Heart left ventricle (tissue), 16 donors: ENCODE measurements around the gene CXADR. TPM values are rescaled to one million over a fixed set of nuclear protein-coding genes. Genes with fewer than 3 reads are reported as not detected.

Experiments
- ATAC-seq, 4 donors: fragments of 200-7000 bp; cut with Tn5 transposase; one replicate each; pipeline ENCODE4 v1.9.1; 2020 to 2022; ENCODE audit warnings: moderate library complexity in 4 of 4, mild to moderate bottlenecking in 3 of 4, moderate number of reproducible peaks in 1 of 4
- DNase-seq, 5 donors: peaks; one replicate each; pipeline ENCODE4 v3.0.0-alpha.2; 2020
- H3K27ac ChIP-seq, 12 donors: fragments of 200-600 bp; sonication (generic) in 4 of 12; one replicate each; pipeline versions ENCODE4 v1.5.0 to v1.8.0; 2016 to 2022; ENCODE audit warnings: mild to moderate bottlenecking in 2 of 12
- H3K27me3 ChIP-seq, 9 donors: fragments of 200-600 bp; sonication (generic) in 2 of 9; one replicate each; pipeline versions ENCODE4 v1.5.1 to v1.8.0; 2016 to 2022; ENCODE audit warnings: mild to moderate bottlenecking in 3 of 9
- H3K36me3 ChIP-seq, 9 donors: fragments of 200-600 bp; sonication (generic) in 2 of 9; one replicate each; pipeline versions ENCODE4 v1.5.0 to v1.8.0; 2018 to 2022; ENCODE audit warnings: mild to moderate bottlenecking in 2 of 9
- H3K4me1 ChIP-seq, 12 donors: fragments of 200-600 bp; sonication (generic) in 4 of 12; one replicate each; pipeline versions ENCODE4 v1.5.0 to v1.8.0; 2016 to 2022; ENCODE audit warnings: mild to moderate bottlenecking in 3 of 12
- H3K4me3 ChIP-seq, 12 donors: fragments of 200-600 bp; sonication (generic) in 4 of 12; one replicate each; pipeline versions ENCODE4 v1.5.0 to v1.8.0; 2017 to 2022; ENCODE audit warnings: mild to moderate bottlenecking in 9 of 12, moderate library complexity in 4 of 12
- H3K9me3 ChIP-seq, 12 donors: fragments of 200-600 bp; sonication (generic) in 4 of 12; one replicate each; pipeline versions ENCODE4 v1.5.0 to v1.8.0; 2016 to 2022; ENCODE audit warnings: mild to moderate bottlenecking in 1 of 12
- CTCF ChIP-seq, 12 donors: fragments of 200-600 bp; sonication (generic) in 4 of 12; IDR thresholded peaks; one replicate each; pipeline versions ENCODE4 v1.5.0 to v1.8.0; 2018 to 2022; ENCODE audit warnings: antibody characterized with exemption in 12 of 12, mild to moderate bottlenecking in 5 of 12
- POLR2A ChIP-seq, 2 donors: fragments of 450-650 bp; IDR thresholded peaks; one replicate each; pipeline ENCODE4 v1.6.1; 2017; ENCODE audit warnings: antibody characterized with exemption in 2 of 2, mild to moderate bottlenecking in 2 of 2, moderate library complexity in 2 of 2
- WGBS, 4 donors: extraction: QIAGEN DNeasy Blood & Tissue Kit in 2 of 4; methylation state at CpG; one replicate each; pipeline versions ENCODE4 v1.1.5 to v1.1.7; 2013 to 2018; 5-methylcytosine and 5-hydroxymethylcytosine counted together
- intact Hi-C, 10 donors: fragments of 100-400 bp; cut with DNase I; formaldehyde crosslinking; loops; one replicate each; pipeline versions ENCODE4 v1.11.1 to v1.14.2; 2022
- polyA plus RNA-seq, 2 donors: library from polyadenylated mRNA; stranded (reverse); fragments of 200-250 nt; gene quantifications; one replicate each; pipeline ENCODE4 v1.2.3, GENCODE V29; 2013
- total RNA-seq, 9 donors: library from RNA; depleted of rRNA in 2 of 9; stranded (reverse); fragments of >200 nt in 2 of 9; fragmentation: NEBNext Ultra II Directional in 3 of 9; extraction: Animal tissue kit (Norgen Biotek cat#: 25700) in 3 of 9; gene quantifications; one replicate each; pipeline versions ENCODE4 v1.1.0 to v1.2.4, GENCODE V29; 2016 to 2023
- donor health status: ischemic (EF 13 %, LVEDD 7.1; RV severe dilation, severe dysfunction).
- donor health status: healthy with polysubstance abuse.
- donor health status: DM: no; HTN: yes; CAD: no.
- donor health status: DM: no; HTN: no; CAD: no.
- donor health status: ischemic (EF 25% LVEDD 6.9; RV normal size, moderate dysfunction).
- donor health status: ischemic (EF 25% LVEDD 5.7; RV mildly dilated, moderate dysfunction).
- donor health status: healthy.
- donor health status: DM: yes; HTN: yes; CAD: no.
- donor health status: ischemic (EF 35%, LVEDD 5.7; RV mildly dilated, moderate dysfunction).
- donor health status: nonischemic (EF 11% LVEDD 7.7; RV severe dilation, severe dysfunction).
- donor health status: DM: yes; HTN: yes; CAD: no.
- donor health status: PGD.
- donor health status: ischemic (EF 29% LVEDD 5.4; RV normal size, mild dysfunction).
- donor health status: nonischemic (EF 23%, LVEDD 6.1; RV moderate dilation, normal function).

Gene CXADR
- total and polyA plus RNA-seq, 11 donors, result 7.5 to 45.1 (median 29.3) TPM

DNA sequence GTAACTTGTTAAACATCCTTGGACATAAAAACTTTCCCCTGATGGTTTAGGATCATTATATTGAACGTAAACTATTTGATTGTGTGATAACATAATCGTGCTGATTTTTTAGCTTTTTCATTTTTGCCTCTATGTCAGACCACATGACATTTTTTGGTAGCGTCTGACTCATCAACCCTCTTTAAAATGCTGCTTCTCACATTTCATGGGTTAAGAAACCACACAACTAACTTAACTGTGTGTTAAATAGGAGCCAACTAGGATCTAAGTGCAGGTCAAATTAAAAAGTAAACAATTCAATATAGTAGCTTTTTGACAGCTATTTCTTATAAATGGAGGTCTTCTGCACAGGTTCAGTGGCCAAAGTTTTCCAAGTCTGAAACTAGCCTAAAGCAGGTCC is 90.0 kb downstream of the CXADR start:
- Histone ChIP-seq H3K27me3 (no peaks in the 10 kb centered on the region), H3K36me3 (peaks cover 0 to 83% (median 68%) of the 10 kb centered on the region in 9 donors)
- no peak for TF ChIP-seq POLR2A (IDR thresholded peaks at IDR 0.05)
- no peak for TF ChIP-seq CTCF (IDR thresholded peaks at IDR 0.05)

DNA sequence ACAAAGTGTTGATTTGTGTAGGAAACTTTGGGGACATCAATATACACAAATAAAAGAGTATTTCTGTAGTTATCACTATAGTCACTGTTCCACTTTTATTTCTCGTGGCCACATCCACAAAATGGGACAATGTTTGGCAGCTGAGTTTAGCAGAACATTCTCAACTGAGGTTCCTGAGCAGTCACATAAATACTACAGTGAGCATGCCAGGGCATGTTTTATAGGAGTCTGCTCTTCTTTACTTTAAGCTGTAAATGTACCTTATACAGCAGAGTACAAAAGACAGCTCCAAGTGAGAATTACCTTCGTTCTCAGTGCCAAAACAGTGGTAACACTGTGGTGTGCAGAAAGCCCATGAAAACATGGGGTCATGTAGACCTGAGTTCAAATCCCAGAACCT is 94.8 kb downstream of the CXADR start:
- intact Hi-C loops, result no loop called here
- H3K36me3 ChIP-seq, result peaks cover 0 to 46% (median 32%) of the 10 kb centered on the region in 9 donors

More for the DNA sequence above, 90.0 kb downstream of the CXADR start:
- 88 to 90% (median 90%) methylated on average over 3 of the region's 3 CpGs for WGBS, 4 donors
- intact Hi-C loops, result no loop called here
- Histone ChIP-seq H3K4me3 (no peak overlapping the region), H3K9me3 (no peaks in the 10 kb centered on the region), H3K4me1 (no peaks in the 10 kb centered on the region), H3K27ac (no peak overlapping the region)
- DNase-seq (no peak), ATAC-seq (no peak)

GRCh38 chr21:17609681-17610080 is 96.8 kb downstream of the CXADR start:
- intact Hi-C loops, result loop anchor here in 3 of 10 donors (5.0 to 10.0 kb wide), 3 partner anchors 205 to 293 kb away; partner anchors contain the start of gene C21orf91 (in 1 of the 3)
- H3K27me3 ChIP-seq, result no peaks in the 10 kb centered on the region
- no peak for ATAC-seq
- TF ChIP-seq CTCF (IDR thresholded peaks at IDR 0.05) (no peak), POLR2A (IDR thresholded peaks at IDR 0.05) (no peak)
- H3K4me1 ChIP-seq, result peaks cover 0 to 13% (median 6%) of the 10 kb centered on the region in 12 donors
- peaks cover 0 to 4% (median 0%) of the 10 kb centered on the region in 12 donors for H3K9me3 ChIP-seq
- no peak for DNase-seq
- H3K27ac ChIP-seq, result no peak overlapping the region
- 90 to 99% (median 97%) methylated on average over 2 of the region's 2 CpGs for WGBS, 4 donors
- H3K4me3 ChIP-seq, result no peak overlapping the region
- peaks cover 0 to 26% (median 12%) of the 10 kb centered on the region in 9 donors for H3K36me3 ChIP-seq

More for the DNA sequence above, 94.8 kb downstream of the CXADR start:
- TF ChIP-seq CTCF (IDR thresholded peaks at IDR 0.05) (no peak), POLR2A (IDR thresholded peaks at IDR 0.05) (no peak)
- H3K27ac ChIP-seq, result no peak overlapping the region
- DNase-seq (no peak), ATAC-seq (no peak)
- no peaks in the 10 kb centered on the region for H3K27me3 ChIP-seq
- 92 to 96% (median 96%) methylated on average over 2 of the region's 2 CpGs for WGBS, 4 donors
- H3K9me3 ChIP-seq, result peaks cover 0 to 4% (median 0%) of the 10 kb centered on the region in 12 donors
- H3K4me1 ChIP-seq, result peaks cover 0 to 12% (median 5%) of the 10 kb centered on the region in 12 donors
- no peak overlapping the region for H3K4me3 ChIP-seq

- Histone ChIP-seq H3K27ac (peak overlapping the region in 8 of 12 donors; percentile 79 to 91 (median 84)), H3K27me3 (no peaks in the 10 kb centered on the region)
- intact Hi-C loops, result loop anchor here in 3 of 10 donors (5.0 to 10.0 kb wide), 3 partner anchors 204 to 291 kb away; partner anchors contain the start of gene C21orf91 (in 1 of the 3)
These were observed 98.1 kb downstream of the CXADR start for GRCh38 chr21:17610911-17611310.

More at GRCh38 chr21:17610911-17611310, 98.1 kb downstream of the CXADR start:
- no peak for TF ChIP-seq CTCF (IDR thresholded peaks at IDR 0.05)
- TF ChIP-seq POLR2A (IDR thresholded peaks at IDR 0.05), result no peak
- WGBS, 4 donors, result 39 to 44% (median 43%) methylated on average over 9 of the region's 9 CpGs
- no peak for DNase-seq
- Histone ChIP-seq H3K4me1 (peaks cover 0 to 13% (median 6%) of the 10 kb centered on the region in 12 donors), H3K4me3 (peak overlapping the region in 11 of 12 donors; percentile 50 to 88 (median 78)), H3K36me3 (peaks cover 0 to 18% (median 11%) of the 10 kb centered on the region in 9 donors), H3K9me3 (peaks cover 0 to 4% (median 0%) of the 10 kb centered on the region in 12 donors)
- no peak for ATAC-seq
